ENCODE measurements around the gene PDE7B.
"Not testable (repeated sequence)": the region's sequence is repeated elsewhere in the genome, so short reads cannot be mapped to it uniquely, and the experiment has no call there.

PDE7B gene

DNA sequence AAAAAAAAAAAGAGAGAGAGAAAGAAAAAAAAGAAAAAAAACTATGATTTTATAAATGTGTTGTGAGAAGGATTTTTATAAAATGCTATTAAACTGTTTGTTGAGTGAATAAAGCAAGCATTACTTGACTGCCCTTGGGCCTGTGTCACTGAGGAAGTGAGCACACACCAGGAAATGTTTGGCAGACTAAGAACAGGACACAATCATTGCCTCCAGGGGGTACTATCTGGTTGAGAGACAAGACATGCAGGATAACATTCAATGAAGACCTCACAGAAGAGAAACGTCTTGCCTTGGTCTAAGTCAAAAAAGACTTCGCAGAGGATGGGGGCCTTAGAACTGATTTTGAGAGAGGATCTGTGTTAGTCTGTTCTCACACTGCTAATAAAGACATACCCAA, 358.0 kb downstream of the PDE7B start:
- no peak for DNase-seq

DNA sequence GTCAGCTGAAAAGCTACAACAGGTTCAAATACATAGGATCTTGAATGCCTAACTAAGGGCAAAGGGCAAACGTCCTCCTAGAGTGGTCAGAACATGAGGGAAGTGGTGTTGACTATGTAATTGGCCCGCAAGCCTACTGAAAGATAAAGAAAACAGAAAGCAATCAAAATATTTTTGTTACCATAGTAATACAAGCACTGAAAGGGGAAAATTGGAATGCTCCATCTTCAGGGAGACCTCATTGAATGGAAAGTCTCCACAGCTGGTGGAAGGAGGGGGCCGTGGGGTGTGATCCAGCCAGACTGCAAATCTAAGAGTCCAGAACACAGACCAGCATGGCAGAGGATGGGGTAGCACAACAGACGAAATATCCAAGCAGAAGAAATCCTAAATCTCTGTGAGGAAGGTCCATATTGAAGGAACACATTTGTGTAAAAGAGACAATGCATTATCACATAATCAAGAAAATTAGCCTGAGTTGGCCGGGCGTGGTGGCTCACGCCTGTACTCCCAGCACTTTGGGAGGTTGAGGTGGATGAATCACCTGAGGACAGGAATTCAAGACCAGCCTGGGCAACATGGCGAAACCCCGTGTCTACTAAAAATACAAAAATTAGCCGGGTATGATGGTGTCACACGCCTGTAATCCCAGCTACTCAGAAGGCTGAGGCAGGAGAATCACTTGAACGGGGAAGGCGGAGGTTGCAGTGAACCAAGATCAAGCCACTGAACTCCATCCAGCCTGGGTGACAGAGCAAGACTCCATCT, 359.1 kb downstream of the PDE7B start:
- DNase-seq: no peak

DNA sequence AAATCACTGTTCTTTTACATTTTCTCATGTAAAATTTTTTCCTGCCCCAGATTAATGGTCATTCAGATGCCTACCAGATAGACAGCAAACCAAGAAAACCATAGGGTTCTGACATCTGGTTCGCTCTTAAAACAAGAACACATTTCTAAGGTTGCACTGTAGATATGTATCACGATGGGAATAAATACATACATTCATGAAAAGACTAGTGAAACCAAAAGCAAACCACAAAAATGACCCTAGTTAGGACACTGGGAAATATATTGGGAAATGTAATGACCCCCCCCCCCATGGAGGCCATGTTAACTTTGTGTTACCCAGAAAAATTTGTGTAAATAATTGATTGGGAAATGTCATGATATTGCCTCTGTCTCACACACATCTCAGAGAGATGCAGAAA, 361.1 kb downstream of the PDE7B start:
- DNase-seq: no peak

DNA sequence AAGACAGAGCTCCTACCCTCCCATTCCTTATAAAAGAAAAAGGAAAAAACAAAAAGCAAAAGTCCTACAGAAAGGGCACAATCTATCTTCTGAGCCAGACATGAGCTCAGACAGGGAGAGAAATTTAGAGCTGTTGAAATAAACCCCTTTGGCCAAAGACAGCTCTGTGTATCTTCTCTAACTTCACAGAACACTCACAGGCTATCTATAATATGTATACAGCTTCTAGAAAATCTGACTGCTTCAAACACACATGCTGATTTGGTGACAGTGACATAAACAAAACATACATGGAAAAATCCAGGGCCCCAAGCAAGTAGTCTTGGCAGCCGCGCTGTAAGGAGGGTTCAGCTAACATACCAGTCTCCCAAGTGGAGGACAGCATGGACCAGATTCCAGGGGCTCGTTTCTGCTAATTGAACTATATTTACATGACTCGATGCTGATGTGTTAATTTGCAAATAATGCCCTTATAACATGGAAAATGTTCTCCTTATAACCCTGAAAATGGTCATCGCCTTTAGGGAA, 361.6 kb downstream of the PDE7B start:
- no peak for DNase-seq

DNA sequence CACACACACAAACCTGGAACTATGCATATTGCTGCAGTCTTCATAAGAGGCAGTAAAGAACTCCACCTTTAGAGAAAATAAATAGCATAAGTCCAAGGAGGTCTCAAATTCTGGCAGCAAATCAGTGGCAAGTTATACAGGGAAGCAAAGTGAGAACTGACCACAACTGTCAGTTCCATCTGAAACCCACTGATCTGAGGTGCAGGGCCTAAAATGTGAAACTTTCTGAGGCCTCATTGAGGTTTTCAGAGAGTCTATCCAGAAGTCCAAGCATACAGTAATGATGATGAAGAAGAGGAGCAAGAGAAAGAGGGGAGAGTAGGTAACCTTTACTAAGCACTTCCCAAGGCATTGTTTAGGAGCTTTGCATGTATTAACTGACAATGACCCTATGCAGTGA, 362.4 kb downstream of the PDE7B start:
- no peak for DNase-seq

DNA sequence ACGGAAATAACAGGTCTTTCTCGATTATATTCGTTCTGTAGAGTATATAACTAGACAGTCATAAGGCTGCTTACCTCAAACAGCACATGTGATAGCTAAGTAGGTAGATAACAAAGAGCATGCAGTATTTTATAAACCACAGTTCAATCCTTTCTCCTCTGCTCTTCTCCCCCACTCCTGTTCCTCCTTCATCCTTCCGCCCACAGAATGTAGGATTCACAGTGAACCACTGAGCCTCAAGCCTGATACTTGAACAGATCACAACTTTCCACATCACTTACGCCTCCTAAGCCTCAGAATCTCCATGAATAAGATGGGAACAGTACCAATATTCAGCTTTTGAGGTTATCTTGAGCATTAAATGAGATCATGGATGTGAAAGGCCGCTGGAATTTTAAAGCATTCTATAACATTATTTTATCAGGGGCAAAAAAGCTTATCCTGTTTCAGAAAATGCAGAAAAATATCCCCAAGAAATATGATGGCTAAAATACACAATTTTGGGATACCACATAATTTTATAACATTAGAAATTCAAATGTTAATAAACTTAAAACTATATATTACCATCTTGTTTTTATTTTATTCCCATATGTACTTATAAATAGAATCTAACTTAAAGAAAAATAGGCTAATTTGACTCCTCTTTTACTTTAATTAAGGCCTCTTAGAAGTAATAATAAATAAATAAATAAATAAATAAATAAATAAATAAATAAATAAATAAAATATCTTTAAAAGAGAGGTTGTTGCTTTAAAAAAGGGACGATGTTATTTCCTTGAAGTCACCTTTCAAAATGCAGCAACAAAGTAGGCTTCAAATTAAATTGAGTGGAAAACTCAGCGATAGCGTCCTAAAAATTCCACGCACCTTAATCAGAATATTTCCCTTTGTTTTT, 365.3 kb downstream of the PDE7B start:
- DNase-seq: no peak

DNA sequence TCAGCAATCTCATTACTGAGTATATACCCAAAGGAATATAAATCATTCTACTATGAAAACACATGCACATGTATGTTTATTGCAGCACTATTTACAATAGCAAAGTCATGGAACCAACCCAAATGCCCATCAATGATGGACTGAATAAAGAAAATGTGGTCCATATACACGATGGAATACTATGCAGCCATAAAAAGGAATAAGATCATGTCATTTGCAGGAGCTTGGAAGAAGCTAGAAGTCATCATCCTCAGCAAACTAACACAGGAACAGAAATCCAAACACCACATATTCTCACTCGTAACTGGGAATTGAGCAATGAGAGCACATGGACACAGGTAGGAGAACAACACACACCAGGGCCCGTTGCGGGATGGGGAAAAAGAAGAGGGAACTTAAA, 373.5 kb downstream of the PDE7B start:
- not testable (repeated sequence) for DNase-seq

DNA sequence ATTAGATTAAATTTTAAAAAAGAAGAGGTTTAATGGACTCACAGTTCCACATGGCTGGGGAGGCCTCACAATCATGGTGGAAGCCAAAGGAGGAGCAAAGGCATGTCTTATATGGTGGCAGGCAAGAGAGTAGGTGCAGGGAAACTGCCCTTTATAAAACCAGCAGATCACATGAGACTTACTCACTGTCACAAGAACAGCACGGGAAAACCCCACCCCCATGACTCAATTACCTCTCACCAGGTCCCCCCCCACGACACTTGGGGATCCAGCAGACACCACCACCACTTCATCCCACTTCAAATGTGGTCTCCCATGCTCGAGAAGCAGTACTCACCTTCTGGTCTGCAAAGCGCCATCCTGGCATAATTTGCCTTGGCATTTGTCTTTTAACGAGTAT, 374.0 kb downstream of the PDE7B start:
- no peak for DNase-seq

DNA sequence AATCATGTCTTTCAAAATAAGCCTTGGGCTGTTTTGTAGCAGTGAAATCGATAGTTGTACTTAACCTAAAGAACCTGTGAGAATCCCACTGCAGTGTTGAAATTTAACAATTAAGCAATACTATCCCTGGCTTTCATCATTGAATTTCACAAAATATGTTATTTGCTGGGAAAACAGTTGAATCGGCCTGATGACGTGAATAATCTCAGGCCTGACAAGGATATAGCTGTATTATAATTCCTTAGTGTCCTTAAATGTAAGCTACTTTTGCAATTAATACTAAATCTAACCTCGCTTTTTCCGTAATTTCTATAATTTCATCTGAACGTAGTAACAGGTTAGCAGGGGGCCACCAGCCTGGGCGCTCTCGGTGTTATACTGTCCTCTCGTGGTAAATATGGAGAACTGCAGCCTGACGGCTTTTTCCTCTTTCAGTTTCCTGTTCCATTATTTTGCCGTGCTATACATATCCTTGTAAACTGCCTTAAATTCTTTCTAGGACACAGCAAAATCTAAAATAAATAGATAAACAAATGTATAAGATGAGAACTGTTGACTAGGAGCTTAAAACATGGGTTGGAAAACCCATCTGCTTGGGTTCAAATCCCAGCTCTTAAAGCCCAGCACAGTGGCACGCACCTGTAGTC, 374.6 kb downstream of the PDE7B start:
- peak; percentile 2 for DNase-seq

DNA sequence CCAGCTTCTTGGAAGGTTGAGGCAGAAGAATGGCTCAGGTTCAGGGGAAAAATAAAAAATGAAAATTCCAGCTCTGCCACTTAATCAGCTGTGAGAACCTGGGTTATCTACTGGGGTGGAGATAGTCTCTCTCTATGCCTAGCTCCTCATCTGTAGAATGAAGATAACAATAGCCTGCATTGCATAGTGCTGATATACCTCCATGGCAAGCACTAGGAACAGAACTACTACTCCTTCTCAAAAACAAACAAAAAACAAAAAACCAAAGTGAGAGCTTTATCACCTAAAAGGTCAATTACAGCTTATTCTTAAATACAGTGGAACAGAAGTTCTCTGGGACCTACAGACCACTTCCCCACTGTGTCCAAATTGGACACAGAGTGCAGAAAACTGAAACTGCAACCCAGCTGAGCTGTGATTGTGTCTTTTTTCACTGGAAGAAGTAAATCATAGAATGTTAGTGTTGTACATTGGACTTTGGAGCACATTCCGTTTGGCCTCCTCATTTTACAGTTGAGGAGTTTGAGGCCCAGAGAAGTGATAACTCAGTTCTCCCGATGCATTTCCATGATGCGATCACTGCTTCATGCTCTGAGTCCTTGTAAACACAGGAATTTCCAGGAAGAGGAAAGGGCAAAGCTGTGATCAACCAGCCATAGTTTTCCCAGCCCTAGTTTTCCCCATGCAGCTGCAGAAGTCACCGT, 375.3 kb downstream of the PDE7B start:
- DNase-seq: no peak

DNA sequence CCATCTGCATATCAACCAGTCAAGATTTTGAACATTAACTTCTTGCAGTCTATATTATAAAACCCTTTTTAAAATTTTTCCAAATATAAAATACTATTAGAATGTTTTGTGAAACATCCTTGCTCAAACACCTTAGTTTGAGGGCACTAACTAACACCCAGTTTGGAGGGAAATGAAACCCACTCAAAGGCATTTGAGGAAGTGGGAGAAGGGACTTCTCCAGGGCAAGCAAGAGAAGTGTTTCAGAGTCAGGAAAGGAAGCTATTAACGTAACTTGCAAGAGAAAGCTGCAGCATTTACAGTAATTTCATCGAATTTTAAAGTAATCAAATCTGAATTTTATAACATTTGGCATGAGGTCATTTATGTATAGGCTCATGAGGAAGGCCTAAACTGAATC, 377.3 kb downstream of the PDE7B start:
- DNase-seq: no peak

DNA sequence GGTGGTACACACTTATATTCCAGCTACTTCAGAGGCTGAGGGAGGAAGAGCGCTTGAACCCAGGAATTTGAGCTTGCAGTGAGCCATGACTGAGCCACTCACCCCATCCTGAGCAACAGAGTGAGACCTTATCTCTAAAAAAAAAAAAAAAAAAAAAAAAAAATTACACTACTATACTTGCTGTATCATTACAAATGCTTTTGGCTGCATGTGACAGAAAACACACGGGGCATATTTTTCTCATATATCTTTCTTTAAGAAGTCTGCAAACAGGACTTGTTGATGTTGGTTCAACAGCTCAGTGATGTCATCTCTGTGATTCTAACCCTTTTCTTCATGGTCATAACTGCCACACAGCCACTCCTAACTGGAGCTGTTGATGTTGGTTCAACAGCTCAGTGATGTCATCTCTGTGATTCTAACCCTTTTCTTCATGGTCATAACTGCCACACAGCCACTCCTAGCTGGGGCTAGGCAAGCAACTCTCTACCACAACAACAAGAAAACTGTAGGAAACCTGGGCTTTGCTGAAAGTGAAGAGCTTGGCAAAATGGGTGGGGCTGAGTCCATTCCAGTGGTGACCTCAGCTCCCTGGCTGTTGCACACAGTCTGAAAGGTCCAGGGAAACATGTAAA, 378.8 kb downstream of the PDE7B start:
- DNase-seq: no peak

DNA sequence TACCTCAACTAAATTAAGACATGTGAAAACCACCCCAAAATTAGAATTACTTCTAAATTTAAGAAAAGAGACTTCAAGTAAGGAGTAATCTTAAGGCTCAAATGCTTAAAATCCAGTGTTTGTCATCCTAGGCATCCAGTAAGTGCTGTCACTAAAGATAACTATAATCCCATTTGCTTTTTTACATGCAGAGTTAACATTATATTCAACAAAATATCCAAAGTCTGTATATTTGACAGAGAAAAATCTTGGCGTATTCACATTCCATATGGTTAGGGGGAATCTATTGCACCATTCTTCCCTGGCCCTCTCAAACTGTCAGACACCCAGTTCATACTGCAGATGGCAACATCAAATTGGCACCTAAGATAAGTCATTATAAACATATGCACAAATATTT, 381.2 kb downstream of the PDE7B start:
- no peak for DNase-seq

DNA sequence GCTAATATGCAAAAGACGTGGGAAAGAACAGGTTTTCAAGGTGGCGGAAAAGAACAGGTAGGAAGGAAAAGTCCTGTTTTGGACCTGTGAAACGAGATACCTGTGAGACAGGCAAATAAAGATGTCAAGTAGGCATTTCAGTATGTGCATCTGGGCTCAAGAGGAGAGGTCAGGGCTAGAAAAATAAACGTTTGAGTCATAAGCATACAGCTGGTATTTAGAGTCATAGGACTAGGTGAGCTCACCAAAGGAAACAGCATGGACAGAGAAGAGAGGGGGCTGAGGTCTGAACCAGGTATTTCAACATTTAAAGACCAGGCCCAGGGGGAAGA, 383.7 kb downstream of the PDE7B start:
- no peak for DNase-seq

DNA sequence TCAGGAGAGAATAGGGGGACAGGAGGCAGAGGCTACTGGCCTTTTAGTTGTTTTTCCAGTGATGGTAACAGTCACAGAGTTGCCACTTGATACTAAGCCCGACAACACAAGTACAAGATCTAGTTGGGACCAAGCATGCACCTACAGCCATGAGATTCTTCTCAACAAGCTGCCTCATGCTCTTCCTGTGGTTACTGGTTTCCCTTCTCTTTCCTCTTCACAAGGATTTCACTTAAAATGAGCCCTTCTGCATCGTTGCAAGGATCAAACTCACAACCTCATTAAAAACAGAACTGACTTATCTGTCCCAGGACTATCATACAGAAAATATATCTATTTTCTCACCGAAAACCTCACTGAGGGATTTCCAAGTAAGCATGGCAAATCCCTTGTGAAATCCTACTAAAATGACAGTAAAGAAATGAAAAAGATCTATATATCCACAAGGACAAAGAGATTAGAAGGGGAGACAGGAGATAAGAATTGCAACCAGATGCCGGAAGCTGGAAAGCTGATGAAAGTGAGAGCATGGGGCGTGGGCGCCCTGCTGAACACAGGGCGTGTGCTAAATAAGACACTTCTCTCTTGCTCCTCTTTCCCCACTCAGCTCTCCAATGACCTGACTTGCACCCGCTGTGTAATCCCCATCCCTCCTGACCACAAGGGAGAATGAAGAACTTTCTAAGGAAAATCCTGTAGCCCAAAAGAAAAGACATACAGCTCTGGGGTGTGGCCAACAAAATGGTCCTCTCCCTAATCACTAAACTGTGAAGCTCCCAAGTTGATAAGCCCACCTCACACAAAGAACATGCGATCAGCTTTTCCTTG, 385.2 kb downstream of the PDE7B start:
- no peak for DNase-seq

DNA sequence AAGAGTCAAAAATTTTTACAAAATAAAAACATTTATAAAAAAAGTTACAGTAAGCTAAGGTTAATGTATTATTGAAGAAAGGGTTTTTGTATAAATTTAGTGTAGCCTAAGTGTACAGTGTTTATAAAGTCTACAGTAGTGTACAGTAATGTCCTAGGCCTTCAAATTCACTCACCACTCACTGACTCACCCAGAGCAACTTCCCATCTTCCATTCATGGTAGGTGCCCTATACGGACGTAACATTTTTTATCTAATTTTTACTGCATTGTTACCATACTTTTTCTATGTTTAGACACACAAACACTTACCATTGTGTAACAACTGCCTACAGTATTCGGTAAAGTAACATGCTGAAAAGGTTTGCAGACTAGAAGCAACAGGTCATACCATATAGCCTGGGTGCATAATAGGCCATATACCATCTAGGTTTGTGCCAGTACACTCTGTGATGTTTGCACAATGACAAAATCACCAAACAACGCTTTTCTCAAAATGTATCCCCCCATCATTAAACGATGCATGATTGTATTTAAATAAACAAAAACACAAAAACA, 392.6 kb downstream of the PDE7B start:
- no peak for DNase-seq

Data from NCI-H1092 (cell line).